ENCODE results near the gene DNAJC4.
A peak's percentile ranks its signal among the peaks of the same experiment; 100 is the strongest.

Gene DNAJC4

GRCh38 chr11:64261556-64262080, 31.3 kb downstream of the DNAJC4 start:
- DNase-seq = no peak

- DNase-seq = peak in 1 of 5 experiments; percentile 2
Measured at GRCh38 chr11:64262271-64263002, 32.1 kb downstream of the DNAJC4 start.

GRCh38 chr11:64263021-64263946, 32.9 kb downstream of the DNAJC4 start:
- no peak for DNase-seq

DNA sequence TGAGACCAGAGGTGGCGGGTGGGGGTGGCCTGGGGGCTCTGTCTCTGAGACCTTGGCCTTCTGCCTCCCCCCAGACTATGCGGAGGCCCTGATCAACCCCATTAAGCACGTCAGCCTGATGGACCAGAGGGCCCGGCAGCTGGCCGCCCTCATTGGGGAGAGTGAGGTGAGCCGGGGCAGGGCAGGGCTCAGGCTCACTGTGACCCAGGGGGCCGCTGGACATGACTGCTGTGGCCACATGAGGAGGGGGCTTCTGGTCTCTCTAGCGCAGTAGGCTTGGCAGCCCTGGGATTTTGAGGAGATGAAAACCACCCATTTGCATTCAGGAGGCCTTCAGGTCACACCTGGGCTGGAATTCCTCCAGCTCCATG, 33.6 kb downstream of the DNAJC4 start:
- no peak for DNase-seq

- DNase-seq = no peak
Measured at GRCh38 chr11:64264371-64264852, 34.1 kb downstream of the DNAJC4 start.

GRCh38 chr11:64265176-64266160, 35.1 kb downstream of the DNAJC4 start:
- DNase-seq = no peak

DNA sequence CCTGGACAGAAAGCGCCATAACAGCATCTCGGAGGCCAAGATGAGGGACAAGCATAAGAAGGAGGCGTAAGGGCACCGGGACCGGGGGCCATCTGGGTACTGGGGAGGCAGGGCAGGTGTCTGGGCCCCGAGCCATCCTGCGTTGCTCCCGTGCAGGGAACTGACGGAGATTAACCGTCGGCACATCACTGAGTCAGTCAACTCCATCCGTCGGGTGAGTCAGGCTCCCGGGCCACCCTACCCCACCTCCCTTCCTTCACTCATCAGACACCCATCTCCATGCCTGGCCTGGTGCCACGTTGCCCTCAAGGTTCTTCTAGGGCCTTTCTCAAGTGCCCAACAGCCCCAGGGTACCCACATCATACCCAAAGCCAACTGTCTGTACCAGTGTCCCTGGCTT, 36.0 kb downstream of the DNAJC4 start:
- DNase-seq = no peak

GRCh38 chr11:64267207-64267945, 37.0 kb downstream of the DNAJC4 start:
- DNase-seq = no peak

GRCh38 chr11:64268025-64268892, 37.9 kb downstream of the DNAJC4 start:
- peak in 1 of 5 experiments; percentile 2 for DNase-seq

- DNase-seq = peak in 3 of 5 experiments; percentile 24 to 62 (median 30)
Measured at GRCh38 chr11:64268893-64269539, 38.7 kb downstream of the DNAJC4 start.

DNA sequence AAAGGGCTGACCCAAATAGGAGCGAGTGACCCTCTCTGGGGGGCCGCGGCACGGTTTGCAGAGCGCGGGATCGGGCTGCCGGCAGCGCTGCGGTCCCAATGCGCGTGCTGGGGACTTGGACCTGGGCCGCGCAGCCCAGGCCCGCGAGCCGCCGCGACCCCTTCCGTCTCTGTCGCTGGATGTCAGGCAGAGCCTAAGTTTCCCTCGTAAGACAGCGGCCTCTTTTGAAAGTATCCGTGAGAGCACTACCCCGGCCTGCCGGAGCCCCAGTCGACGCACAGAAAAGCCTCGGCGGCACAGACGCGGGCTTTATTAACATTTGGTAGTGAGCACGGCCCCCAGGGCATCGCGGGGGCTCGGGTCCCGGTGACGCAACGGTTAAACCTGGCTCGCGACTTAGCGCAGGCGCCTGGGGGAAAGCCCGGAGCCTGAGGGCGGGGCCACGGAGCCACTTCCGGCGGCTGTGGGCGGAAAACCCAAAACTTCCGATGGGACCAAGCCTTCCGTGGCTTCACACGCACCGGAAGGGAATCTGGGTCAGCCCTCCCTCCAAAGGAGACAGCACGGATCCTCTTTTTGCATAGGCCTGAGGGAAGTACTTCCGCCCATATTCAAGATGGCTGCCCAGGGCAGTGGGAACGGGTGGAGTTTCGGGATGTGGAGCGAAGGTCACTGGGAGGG, 39.3 kb downstream of the DNAJC4 start:
- peak; percentile 94 to 99 (median 98) for DNase-seq

GRCh38 chr11:64275031-64275800, 44.9 kb downstream of the DNAJC4 start:
- DNase-seq = no peak

DNA sequence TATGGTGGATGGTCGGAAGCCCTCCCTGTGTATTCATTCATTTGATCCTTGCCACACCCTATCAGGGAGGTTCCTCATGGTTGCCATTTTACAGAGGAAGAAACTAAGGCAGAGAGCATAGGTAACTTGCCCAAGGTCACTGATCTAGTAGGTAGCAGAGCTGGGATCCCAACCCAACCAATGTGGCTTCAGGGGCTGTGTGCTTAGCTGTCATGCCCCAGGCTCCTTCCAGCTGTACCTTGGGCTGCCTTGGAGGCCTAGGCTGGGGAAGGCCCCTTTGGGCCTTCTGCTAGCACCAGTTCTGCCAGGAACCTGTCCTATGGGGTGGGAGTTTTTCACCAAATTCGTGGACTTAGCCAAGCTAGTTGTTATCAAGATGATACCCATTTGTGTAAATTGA, 45.5 kb downstream of the DNAJC4 start:
- DNase-seq = no peak

DNA sequence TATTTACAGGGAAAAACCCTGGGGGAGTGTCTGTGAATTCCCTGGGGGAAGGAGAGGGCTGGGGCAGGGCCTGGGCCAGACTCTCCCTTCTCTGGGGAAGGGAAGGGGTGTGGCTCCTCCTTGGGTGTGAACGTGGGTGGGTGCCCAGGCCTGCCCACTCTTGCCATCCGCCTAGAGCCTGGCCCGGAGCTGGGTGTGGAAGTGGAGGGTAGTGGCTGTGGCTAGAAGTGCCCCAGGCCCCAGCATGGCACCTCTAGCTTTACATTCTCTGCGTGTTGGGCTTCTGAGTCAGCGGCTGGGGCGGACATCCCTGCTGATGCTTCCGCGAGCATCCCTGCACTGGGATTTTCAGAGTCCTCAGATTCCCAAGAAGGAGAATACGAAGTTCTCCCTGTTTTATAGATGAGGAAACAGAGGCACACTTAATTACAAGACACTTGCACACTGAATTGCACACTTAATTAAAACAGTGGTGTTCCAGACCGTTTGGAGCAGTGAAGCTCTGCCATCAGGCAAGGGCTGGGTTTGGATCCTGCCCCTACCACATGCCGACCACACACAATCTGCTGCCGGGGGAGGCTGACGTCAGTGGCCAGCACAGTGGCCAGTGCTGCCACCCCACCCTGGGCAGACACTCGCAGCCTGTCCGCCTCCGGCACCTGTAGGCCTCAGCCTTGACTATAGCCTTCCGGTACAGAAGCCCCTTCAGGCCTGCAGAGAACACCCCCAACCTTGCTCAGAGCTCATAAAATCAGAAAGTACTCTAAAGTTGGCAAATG, 46.5 kb downstream of the DNAJC4 start:
- no peak for DNase-seq

GRCh38 chr11:64278576-64279190, 48.3 kb downstream of the DNAJC4 start:
- DNase-seq = no peak

DNA sequence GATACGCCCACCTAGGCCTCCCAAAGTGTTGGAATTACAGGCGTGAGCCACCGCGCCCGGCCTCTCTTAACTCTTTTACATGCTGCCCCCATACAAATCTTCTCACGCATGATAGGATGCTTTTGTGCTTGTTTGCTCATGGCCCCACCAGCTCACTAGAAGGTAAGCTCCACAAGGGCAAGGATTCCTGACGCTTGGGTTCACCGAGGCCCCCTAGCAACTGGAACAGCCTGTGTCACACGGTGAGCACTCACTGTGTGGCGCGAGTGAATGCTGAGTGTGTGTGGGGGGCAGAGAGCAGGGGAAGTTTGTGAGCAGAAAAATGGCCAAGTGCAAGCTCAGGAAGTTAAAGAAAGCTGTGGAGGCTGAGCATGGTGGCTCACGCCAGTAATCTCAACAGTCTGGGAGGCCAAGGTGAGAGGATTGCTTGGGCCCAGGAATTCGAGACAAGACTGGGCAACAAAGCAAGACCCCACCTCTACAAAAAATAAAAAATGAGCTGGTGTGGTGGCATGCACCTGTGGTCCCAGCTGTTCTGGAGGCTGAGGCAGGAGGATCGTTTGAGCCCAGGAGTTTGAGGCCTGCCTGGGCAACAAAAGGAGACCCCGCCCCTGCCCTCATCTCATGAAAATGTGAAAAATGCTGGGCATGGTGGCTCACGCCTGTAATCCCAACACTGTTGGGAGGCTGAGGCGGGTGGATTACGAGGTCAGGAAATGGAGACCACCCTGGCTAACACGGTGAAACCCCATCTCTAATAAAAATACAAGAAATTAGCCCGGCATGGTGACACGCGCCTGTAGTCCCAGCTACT, 51.8 kb downstream of the DNAJC4 start:
- DNase-seq = no peak

Measured in T-helper 2 cell (primary cell).